Measurements from ENCODE around the gene CCDC12.

The CCDC12 gene

DNA sequence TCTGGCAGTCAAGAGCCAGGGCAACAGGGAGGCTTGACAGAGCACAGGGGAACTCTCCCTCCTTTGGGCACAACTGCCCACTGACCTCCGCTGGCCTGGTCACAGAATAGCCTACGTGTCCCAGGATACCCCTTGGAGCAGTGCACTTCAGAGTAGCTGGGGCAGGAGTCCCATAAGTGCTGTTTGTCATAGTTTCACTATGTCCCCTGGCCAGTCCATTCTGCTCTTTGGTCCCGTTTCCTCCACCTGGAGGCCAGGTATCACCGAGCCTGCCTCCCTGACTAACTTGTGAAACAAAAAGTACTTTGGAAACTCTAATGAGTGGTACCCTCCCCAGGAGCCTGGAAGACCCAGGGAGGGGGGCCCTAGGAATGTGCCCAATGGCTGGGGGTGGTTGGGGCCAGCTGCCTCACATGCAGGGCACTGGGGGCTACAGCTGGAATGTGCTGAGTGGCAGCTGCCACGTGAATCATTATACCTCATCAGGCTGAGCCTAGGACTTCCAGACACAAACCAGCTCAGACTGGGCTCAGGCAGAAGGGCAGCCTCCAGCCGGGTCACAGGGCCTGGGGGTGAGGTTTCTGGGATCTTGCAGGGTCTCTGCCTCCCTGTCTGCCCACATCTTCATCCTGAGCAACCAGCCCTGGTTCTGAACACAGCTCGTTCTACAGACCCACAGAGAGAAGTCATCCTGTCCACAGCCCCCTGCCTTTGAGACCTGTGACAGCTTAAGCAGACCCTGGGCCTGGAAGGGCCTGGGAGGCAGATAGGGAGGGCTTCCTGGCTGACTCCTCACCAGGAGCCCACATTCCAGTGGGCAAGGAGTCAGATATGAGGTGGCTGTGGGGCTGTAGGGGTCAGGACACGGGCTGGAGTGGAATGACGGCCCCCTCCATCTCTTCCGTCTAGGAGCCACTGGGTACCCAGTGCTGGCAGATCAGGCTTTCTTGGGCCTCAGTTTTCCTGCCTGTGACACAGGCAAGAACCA is 99.9 kb downstream of the CCDC12 start:
- in situ Hi-C loops (cut with MboI; ENCODE audit: low sequenced_read_pairs, unreplicated experiment): loop anchor here (25.0 kb wide), 1 partner anchor 164 kb away; the partner anchor contains the start of genes PRSS50 and TMIE
- DNase-seq (ENCODE audit: low spot score): no peak

DNA sequence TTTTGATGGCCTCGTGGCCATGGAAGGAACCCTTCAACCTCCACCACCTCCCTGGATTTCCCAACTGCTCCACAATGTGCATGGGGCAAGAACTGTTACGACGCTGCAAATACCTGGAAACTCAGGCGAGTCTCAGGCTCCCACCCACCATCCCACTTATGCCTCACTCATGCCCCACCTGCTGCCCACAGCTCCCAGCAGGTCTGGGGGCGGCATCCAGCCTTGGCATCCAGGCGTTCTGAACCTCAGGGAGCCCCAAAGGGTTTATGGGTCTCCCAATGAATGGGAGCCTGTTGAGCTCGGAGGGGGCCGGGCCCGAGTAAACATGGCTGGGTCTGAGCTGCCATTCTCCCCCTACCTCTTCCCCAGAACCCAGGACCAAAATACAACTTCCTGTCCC is 101.0 kb downstream of the CCDC12 start:
- TF ChIP-seq, protein P1, sequence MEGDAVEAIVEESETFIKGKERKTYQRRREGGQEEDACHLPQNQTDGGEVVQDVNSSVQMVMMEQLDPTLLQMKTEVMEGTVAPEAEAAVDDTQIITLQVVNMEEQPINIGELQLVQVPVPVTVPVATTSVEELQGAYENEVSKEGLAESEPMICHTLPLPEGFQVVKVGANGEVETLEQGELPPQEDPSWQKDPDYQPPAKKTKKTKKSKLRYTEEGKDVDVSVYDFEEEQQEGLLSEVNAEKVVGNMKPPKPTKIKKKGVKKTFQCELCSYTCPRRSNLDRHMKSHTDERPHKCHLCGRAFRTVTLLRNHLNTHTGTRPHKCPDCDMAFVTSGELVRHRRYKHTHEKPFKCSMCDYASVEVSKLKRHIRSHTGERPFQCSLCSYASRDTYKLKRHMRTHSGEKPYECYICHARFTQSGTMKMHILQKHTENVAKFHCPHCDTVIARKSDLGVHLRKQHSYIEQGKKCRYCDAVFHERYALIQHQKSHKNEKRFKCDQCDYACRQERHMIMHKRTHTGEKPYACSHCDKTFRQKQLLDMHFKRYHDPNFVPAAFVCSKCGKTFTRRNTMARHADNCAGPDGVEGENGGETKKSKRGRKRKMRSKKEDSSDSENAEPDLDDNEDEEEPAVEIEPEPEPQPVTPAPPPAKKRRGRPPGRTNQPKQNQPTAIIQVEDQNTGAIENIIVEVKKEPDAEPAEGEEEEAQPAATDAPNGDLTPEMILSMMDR (IDR thresholded peaks at IDR 0.05; ENCODE audit: borderline replicate concordance, control extremely low read depth, extremely low read depth, insufficient read depth, missing control alignments): no peak
- in situ Hi-C loops (cut with MboI; ENCODE audit: low sequenced_read_pairs, unreplicated experiment): loop anchor here (25.0 kb wide), 1 partner anchor 163 kb away; the partner anchor contains the start of genes PRSS50 and TMIE
- no peak for DNase-seq (ENCODE audit: low spot score)

More for the DNA sequence above, 99.9 kb downstream of the CCDC12 start:
- TF ChIP-seq, protein P1 (IDR thresholded peaks at IDR 0.05; ENCODE audit: borderline replicate concordance, control extremely low read depth, extremely low read depth, insufficient read depth, missing control alignments): no peak

DNA sequence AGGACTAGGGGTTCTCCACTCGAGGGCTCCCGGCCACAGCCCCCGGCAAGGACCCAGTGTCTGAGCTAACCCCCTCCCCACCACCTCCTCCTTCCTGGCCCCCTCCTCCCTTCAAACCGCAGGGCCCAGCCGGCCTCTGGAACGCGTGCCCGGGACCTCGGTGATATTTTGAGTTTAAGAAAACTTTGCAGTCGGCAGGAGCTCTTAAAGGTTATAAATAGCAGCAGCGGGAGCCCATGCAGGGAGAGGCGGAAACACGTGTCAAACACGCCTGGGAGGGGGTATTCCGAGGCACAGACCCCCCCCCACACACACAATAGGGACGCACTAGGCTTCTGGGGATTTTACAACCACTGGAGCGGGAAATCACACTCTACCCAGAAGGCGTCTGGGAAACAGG is 102.1 kb downstream of the CCDC12 start:
- TF ChIP-seq, protein P1 (IDR thresholded peaks at IDR 0.05; ENCODE audit: borderline replicate concordance, control extremely low read depth, extremely low read depth, insufficient read depth, missing control alignments): no peak
- in situ Hi-C loops (cut with MboI; ENCODE audit: low sequenced_read_pairs, unreplicated experiment): no loop called here
- no peak for DNase-seq (ENCODE audit: low spot score)

DNA sequence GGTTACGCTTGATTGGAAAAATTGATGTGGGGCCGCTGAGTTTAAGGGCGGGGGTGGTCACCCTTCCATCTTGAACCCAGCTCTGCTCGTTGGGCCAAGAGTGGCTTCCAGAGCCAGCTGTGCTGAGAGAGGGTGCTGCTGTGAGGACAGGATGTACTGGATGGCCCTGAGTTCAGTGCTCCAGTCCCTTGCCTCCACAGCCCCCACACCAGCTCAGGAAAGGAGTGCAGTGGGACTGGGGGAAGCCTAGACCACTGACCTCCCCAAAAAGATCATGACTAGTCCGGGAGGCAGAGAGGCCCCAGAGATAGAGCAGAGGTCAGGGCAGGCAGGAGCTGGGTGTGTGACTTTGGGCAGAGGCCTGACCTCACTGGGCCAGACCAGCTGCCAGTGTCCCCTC is 103.0 kb downstream of the CCDC12 start:
- no peak for DNase-seq (ENCODE audit: low spot score)
- in situ Hi-C loops (cut with MboI; ENCODE audit: low sequenced_read_pairs, unreplicated experiment): no loop called here
- TF ChIP-seq, protein P1 (IDR thresholded peaks at IDR 0.05; ENCODE audit: borderline replicate concordance, control extremely low read depth, extremely low read depth, insufficient read depth, missing control alignments): no peak

All from GM13976 (cell line).